ENCODE results near the gene FRYL.
"Not testable (repeated sequence)": the region's sequence is repeated elsewhere in the genome, so short reads cannot be mapped to it uniquely, and the experiment has no call there.

FRYL gene

DNA sequence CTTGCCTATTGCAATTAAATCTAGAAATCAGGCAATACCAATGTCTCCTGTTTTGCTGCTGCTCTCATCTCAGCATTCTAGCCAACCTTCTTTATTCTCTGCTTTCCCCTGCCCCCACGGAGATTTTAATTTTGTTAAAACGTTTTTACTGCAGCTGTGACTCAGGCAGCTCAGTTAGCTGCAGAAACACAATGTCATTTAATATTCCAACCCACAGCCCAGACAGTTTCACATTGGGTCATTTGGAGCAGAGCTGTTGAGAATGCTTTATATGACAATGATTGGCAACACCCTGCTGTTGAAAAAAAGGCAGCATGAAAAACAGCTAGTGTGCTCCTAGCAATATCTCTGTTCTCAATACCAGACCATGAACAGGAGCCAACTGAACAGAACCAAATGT, 309.5 kb downstream of the FRYL start:
- H3K36me3 ChIP-seq = no peaks in the 10 kb centered on the region
- H3K4me3 ChIP-seq = no peak overlapping the region
- TF ChIP-seq Cebpa-rat (IDR thresholded peaks at IDR 0.05) = no peak
- H3K9me3 ChIP-seq = no peaks in the 10 kb centered on the region
- H4K20me1 ChIP-seq = no peaks in the 10 kb centered on the region
- H3K27me3 ChIP-seq = no peaks in the 10 kb centered on the region
- H3K27ac ChIP-seq = no peak overlapping the region
- H3K4me2 ChIP-seq = no peak overlapping the region
- peaks cover 20% of the 10 kb centered on the region for H3K4me1 ChIP-seq
- no peak overlapping the region for H3K9ac ChIP-seq

DNA sequence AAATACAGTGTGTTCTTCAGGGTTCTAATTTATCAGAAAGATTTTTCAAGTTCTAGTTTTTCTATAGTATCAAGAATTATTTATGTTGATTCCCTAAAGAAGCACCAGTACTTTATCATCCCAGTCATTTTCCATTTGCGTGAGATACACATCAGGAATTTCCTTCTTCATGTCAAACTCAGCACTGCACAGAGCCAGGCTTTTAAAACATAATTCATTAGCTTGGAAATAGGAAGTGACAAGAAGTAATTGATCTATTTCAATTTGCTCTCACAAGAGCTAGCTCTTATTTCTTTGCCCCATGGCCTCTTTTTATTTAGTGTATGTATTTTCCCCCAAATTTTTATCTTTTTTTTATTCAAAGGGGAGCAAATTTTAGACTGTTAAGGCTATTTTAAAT, 309.9 kb downstream of the FRYL start:
- peaks cover 20% of the 10 kb centered on the region for H3K4me1 ChIP-seq
- no peaks in the 10 kb centered on the region for H3K36me3 ChIP-seq
- no peak overlapping the region for H3K9ac ChIP-seq
- no peak overlapping the region for H3K4me3 ChIP-seq
- no peak overlapping the region for H3K4me2 ChIP-seq
- H3K27me3 ChIP-seq = no peaks in the 10 kb centered on the region
- H3K27ac ChIP-seq = no peak overlapping the region
- no peaks in the 10 kb centered on the region for H3K9me3 ChIP-seq
- H4K20me1 ChIP-seq = no peaks in the 10 kb centered on the region
- no peak for TF ChIP-seq Cebpa-rat (IDR thresholded peaks at IDR 0.05)

DNA sequence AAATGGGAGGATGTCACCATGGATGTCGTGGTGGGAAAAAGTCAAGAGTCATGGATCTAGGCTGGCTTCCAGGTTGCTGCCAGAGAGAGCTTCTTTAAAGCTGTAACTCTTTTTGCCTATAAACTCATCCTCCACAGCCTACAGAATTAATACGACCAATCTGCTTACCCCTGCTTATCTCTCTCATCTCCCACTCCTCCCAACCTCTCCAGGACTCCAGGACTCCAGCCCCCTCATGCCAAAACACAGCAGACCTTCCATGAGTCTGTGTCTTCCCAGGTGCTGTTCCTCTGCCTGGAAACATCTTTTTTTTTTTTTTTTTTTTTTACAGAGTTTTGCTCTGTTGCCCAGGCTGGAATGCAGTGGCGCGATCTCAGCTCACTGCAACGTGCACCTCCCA, 312.2 kb downstream of the FRYL start:
- Histone ChIP-seq H3K27ac (no peak overlapping the region), H3K4me2 (peak overlapping the region; percentile 55), H3K27me3 (no peaks in the 10 kb centered on the region), H3K36me3 (no peaks in the 10 kb centered on the region), H3K4me1 (peaks cover 20% of the 10 kb centered on the region), H3K9me3 (no peaks in the 10 kb centered on the region), H3K4me3 (no peak overlapping the region), H3K9ac (no peak overlapping the region), H4K20me1 (no peaks in the 10 kb centered on the region)
- no peak for TF ChIP-seq Cebpa-rat (IDR thresholded peaks at IDR 0.05)

DNA sequence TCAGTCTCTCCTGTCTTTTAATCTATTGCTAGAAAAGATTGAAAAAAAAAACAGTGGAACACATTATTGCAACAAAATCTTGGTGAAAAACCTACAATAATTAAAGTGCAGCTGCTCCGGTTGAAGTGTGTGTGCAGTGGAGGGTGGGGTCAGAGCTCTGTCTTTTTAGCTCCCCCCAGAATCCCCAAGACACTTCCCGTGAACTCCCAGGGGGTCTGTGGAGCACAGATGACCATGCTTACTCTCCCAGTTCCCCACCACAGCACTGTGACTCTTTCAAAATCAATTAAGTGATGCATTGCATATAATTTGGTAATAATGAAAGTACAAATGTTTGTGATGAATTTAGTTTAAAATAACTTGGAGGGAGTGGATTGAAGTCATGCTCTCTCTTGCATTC, 312.6 kb downstream of the FRYL start:
- Histone ChIP-seq H3K4me1 (peaks cover 20% of the 10 kb centered on the region), H3K9ac (no peak overlapping the region), H3K27me3 (no peaks in the 10 kb centered on the region), H3K36me3 (no peaks in the 10 kb centered on the region), H3K4me3 (no peak overlapping the region), H3K4me2 (peak overlapping the region; percentile 55), H4K20me1 (no peaks in the 10 kb centered on the region), H3K9me3 (no peaks in the 10 kb centered on the region), H3K27ac (no peak overlapping the region)
- no peak for TF ChIP-seq Cebpa-rat (IDR thresholded peaks at IDR 0.05)

DNA sequence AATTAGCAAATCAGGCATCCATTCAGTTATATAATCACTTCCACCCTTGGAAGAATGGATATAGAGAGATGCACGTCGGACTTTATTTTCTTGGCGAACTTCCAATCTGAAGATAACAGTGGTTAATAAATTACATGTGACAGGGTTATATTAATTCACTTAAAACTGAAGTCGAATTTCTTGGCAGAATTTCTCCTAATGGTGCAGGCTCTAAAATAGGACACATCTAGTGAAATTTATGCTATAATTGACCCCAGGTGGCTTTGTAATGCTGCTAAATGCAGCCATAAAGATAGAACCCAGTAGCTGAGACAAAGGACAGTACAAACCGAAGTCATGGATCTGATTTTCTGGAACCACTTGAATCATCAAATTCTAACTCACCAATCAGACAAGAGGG, 317.7 kb downstream of the FRYL start:
- no peak overlapping the region for H3K27ac ChIP-seq
- no peak overlapping the region for H3K4me3 ChIP-seq
- H3K27me3 ChIP-seq = no peaks in the 10 kb centered on the region
- no peak overlapping the region for H3K9ac ChIP-seq
- H3K4me2 ChIP-seq = no peak overlapping the region
- H3K4me1 ChIP-seq = peaks cover 12% of the 10 kb centered on the region
- no peak for TF ChIP-seq Cebpa-rat (IDR thresholded peaks at IDR 0.05)
- no peaks in the 10 kb centered on the region for H4K20me1 ChIP-seq
- no peaks in the 10 kb centered on the region for H3K36me3 ChIP-seq
- H3K9me3 ChIP-seq = peaks cover 7% of the 10 kb centered on the region

DNA sequence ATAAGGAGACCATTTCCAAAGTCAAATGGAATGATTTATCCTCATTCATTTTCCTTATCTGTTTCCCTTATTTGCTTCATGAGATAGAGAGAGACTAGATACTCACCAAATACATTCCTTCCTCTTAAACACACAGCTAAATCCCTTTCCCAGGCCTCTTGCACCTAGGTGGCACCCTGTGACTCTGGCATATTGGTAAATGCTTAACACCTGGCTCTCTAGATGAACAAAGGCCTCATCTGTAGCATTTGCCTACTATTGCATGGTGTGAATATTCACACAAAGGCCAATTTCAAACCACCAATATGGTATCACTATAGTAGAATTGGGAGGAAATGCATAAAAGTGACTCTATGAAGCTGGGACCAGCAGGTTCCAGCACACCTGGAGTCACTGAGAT, 319.1 kb downstream of the FRYL start:
- H3K9me3 ChIP-seq = peaks cover 13% of the 10 kb centered on the region
- no peak overlapping the region for H3K4me2 ChIP-seq
- H3K27me3 ChIP-seq = no peaks in the 10 kb centered on the region
- TF ChIP-seq Cebpa-rat (IDR thresholded peaks at IDR 0.05) = no peak
- H3K9ac ChIP-seq = no peak overlapping the region
- H3K27ac ChIP-seq = no peak overlapping the region
- no peaks in the 10 kb centered on the region for H4K20me1 ChIP-seq
- H3K36me3 ChIP-seq = no peaks in the 10 kb centered on the region
- H3K4me1 ChIP-seq = no peaks in the 10 kb centered on the region
- H3K4me3 ChIP-seq = no peak overlapping the region

DNA sequence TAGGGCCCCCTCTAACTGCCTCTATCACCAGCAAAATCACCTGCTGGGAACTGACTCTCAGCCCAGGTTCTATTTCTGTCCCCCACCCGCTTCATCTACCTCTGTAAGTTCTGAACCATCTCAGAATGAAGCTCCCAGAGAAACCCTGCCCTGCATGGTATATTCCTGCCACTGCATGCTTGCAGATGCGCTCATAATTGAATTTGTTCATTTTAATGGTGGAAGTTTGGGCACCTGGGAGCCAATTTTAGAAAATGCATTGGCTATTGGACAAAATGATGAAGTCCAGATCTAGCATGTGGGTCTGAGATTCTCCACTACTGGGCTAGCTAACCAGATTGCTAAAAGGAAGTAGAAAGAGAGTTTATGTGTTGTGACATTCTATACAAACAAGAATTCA, 325.5 kb downstream of the FRYL start:
- H3K27ac ChIP-seq = no peak overlapping the region
- no peaks in the 10 kb centered on the region for H3K36me3 ChIP-seq
- H3K9me3 ChIP-seq = peaks cover 13% of the 10 kb centered on the region
- H3K4me3 ChIP-seq = no peak overlapping the region
- no peaks in the 10 kb centered on the region for H4K20me1 ChIP-seq
- no peaks in the 10 kb centered on the region for H3K4me1 ChIP-seq
- H3K9ac ChIP-seq = no peak overlapping the region
- H3K27me3 ChIP-seq = no peaks in the 10 kb centered on the region
- no peak for TF ChIP-seq Cebpa-rat (IDR thresholded peaks at IDR 0.05)
- no peak overlapping the region for H3K4me2 ChIP-seq

DNA sequence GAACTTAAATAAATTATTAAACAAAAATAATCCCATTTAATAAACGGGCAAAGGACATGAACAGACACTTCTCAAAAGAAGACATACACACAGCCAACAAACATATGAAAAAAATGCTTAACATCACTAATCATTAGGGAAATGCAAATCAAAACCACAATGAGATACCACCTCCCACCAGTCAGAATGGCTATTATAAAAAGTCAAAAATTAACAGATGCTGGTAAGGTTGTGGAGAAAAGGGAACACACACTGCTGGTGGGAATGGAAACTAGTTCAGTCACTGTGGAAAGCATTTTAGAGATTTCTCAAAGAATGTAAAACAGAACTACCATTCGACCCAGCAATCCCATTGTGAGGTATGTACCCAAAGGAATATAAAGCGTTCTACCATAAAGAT, 328.4 kb downstream of the FRYL start:
- not testable (repeated sequence) for H3K4me2 ChIP-seq, H3K27ac ChIP-seq, H3K27me3 ChIP-seq, H3K4me3 ChIP-seq, H3K36me3 ChIP-seq, H3K4me1 ChIP-seq, H3K9ac ChIP-seq, H3K9me3 ChIP-seq, H4K20me1 ChIP-seq

DNA sequence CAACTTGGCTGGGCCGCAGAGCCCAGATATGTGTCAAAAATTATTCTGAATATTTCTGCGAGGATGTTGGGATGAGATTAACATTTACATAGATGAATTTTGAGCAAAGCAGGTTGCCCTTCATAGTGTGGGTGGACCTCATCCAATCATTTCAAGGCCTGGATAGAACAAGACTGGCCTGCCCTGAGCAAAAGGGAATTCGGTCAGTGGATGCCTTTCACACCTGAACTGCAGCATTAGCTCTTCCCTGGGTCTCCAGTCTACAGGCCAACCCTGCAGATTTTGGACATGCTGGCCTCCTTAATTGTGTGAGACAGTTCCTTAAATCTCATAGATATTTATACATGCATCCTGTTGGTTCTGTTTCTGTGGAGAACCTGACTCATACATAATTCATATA, 329.3 kb downstream of the FRYL start:
- H3K36me3 ChIP-seq = no peaks in the 10 kb centered on the region
- TF ChIP-seq Cebpa-rat (IDR thresholded peaks at IDR 0.05) = no peak
- H3K4me2 ChIP-seq = no peak overlapping the region
- H4K20me1 ChIP-seq = no peaks in the 10 kb centered on the region
- no peaks in the 10 kb centered on the region for H3K4me1 ChIP-seq
- H3K9ac ChIP-seq = no peak overlapping the region
- H3K27ac ChIP-seq = no peak overlapping the region
- H3K9me3 ChIP-seq = no peaks in the 10 kb centered on the region
- no peaks in the 10 kb centered on the region for H3K27me3 ChIP-seq
- H3K4me3 ChIP-seq = no peak overlapping the region

DNA sequence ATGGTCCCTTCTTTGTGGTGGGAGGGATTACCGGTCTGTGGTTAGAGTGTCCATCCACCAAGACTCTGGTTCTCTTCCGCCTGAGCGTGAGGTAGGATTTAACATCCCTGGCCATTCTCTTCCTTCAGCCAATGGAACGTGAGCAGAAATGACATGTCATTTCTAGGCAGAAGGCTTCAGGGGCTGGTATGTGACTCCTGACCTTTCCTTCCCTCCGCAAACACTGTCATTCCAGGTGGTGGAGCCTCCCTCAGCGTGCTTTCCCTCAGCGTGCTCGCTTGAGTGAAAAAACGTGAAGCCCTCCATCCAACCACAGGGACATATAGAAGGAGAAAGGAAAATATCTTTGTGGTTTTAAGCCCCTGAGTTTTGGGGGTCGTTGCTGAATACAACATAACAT, 330.9 kb downstream of the FRYL start:
- Histone ChIP-seq H3K27ac (no peak overlapping the region), H3K9me3 (no peaks in the 10 kb centered on the region), H3K4me2 (no peak overlapping the region), H3K27me3 (no peaks in the 10 kb centered on the region), H3K36me3 (no peaks in the 10 kb centered on the region), H3K4me3 (no peak overlapping the region), H3K4me1 (no peaks in the 10 kb centered on the region), H4K20me1 (no peaks in the 10 kb centered on the region), H3K9ac (no peak overlapping the region)
- no peak for TF ChIP-seq Cebpa-rat (IDR thresholded peaks at IDR 0.05)
